H9 (cell line): Measurements from ENCODE around the gene RANBP17. TPM values are rescaled to one million over a fixed set of nuclear protein-coding genes. Genes with fewer than 3 reads are reported as not detected.

Experiments
- DNase-seq: peaks from one replicate; pipeline ENCODE4 v3.0.0-alpha.2; 2017
- H2AFZ ChIP-seq: one replicate; pipeline ENCODE4 v1.6.1; 2013; ENCODE audit warnings: mild to moderate bottlenecking, low read length, control low read depth, moderate library complexity
- H2AK5ac ChIP-seq: 2 replicates; pipeline ENCODE4 v1.6.1; 2013; ENCODE audit warnings: low read length, control low read depth, mixed read lengths; ENCODE audit not compliant: insufficient read length
- H2BK120ac ChIP-seq: one replicate; pipeline ENCODE4 v1.6.1; 2013; ENCODE audit warnings: low read depth, mild to moderate bottlenecking, low read length, control low read depth, inconsistent platforms; ENCODE audit not compliant: poor library complexity, severe bottlenecking
- H2BK12ac ChIP-seq: 2 replicates; pipeline ENCODE4 v1.6.1; 2013; ENCODE audit warnings: low read length, control low read depth, mixed read lengths, low read depth; ENCODE audit not compliant: insufficient read length
- H2BK15ac ChIP-seq: 2 replicates; pipeline ENCODE4 v1.6.1; 2013; ENCODE audit warnings: low read depth, low read length, control low read depth
- H2BK20ac ChIP-seq: one replicate; pipeline ENCODE4 v1.6.1; 2013; ENCODE audit warnings: low read depth, mild to moderate bottlenecking, low read length, control low read depth, inconsistent platforms; ENCODE audit not compliant: poor library complexity, severe bottlenecking
- H2BK5ac ChIP-seq: 2 replicates; pipeline ENCODE4 v1.6.1; 2013; ENCODE audit warnings: low read length, control low read depth, mixed read lengths; ENCODE audit not compliant: insufficient read length
- H3K14ac ChIP-seq: 2 replicates; pipeline ENCODE4 v1.6.1; 2013; ENCODE audit warnings: low read length, control low read depth; ENCODE audit not compliant: insufficient read depth
- H3K18ac ChIP-seq: 2 replicates; pipeline ENCODE4 v1.6.1; 2013; ENCODE audit warnings: low read depth, mild to moderate bottlenecking, mixed read lengths, low read length, control low read depth; ENCODE audit not compliant: insufficient read length
- H3K23ac ChIP-seq: 2 replicates; pipeline ENCODE4 v1.6.1; 2013; ENCODE audit warnings: low read length, control low read depth, mixed read lengths, low read depth; ENCODE audit not compliant: insufficient read length
- H3K23me2 ChIP-seq: 2 replicates; pipeline ENCODE4 v1.6.1; 2013; ENCODE audit warnings: low read depth, mild to moderate bottlenecking, mixed read lengths, low read length, control low read depth; ENCODE audit not compliant: insufficient read length, poor library complexity, severe bottlenecking
- H3K27ac ChIP-seq: 2 replicates; pipeline ENCODE4 v1.5.1; 2013; ENCODE audit warnings: low read length, control low read depth, mixed read lengths, low read depth; ENCODE audit not compliant: insufficient read length
- H3K27me3 ChIP-seq: 2 replicates; pipeline ENCODE4 v1.6.1; 2013; ENCODE audit warnings: low read length, control low read depth, inconsistent platforms; ENCODE audit not compliant: insufficient read depth
- H3K4ac ChIP-seq: 2 replicates; pipeline ENCODE4 v1.6.1; 2013; ENCODE audit warnings: low read depth, mild to moderate bottlenecking, control low read depth, inconsistent platforms, low read length, moderate library complexity
- H3K4me1 ChIP-seq: 2 replicates; pipeline ENCODE4 v1.6.1; 2013; ENCODE audit warnings: low read length, control low read depth, inconsistent platforms; ENCODE audit not compliant: insufficient read depth
- H3K4me2 ChIP-seq: 2 replicates; pipeline ENCODE4 v1.6.1; 2013; ENCODE audit warnings: low read length, control low read depth, mixed read lengths; ENCODE audit not compliant: insufficient read length, insufficient read depth
- H3K56ac ChIP-seq: 2 replicates; pipeline ENCODE4 v1.6.1; 2013; ENCODE audit warnings: low read depth, mild to moderate bottlenecking, mixed read lengths, low read length, control low read depth; ENCODE audit not compliant: insufficient read length
- H3K79me1 ChIP-seq: 2 replicates; pipeline ENCODE4 v1.6.1; 2013; ENCODE audit warnings: low read depth, mild to moderate bottlenecking, moderate library complexity, low read length, control low read depth, inconsistent platforms; ENCODE audit not compliant: insufficient read depth, poor library complexity, severe bottlenecking
- H3K79me2 ChIP-seq: 2 replicates; pipeline ENCODE4 v1.6.1; 2013; ENCODE audit warnings: low read length, control low read depth, inconsistent platforms; ENCODE audit not compliant: insufficient read depth
- H3K9ac ChIP-seq: 2 replicates; pipeline ENCODE4 v1.6.1; 2013; ENCODE audit warnings: low read length, control low read depth, mixed read lengths; ENCODE audit not compliant: insufficient read length; ENCODE audit errors: extremely low read depth
- H3K9me3 ChIP-seq: one replicate; pipeline ENCODE4 v1.6.1; 2013; ENCODE audit warnings: low read depth, low read length, inconsistent platforms; ENCODE audit not compliant: control insufficient read depth
- H3T11ph ChIP-seq: one replicate; pipeline ENCODE4 v1.6.1; 2013; ENCODE audit warnings: mild to moderate bottlenecking, low read length, control low read depth, inconsistent platforms
- H4K20me1 ChIP-seq: one replicate; pipeline ENCODE4 v1.6.1; 2013; ENCODE audit not compliant: control insufficient read depth, insufficient read length, insufficient read depth
- H4K5ac ChIP-seq: 2 replicates; pipeline ENCODE4 v1.6.1; 2013; ENCODE audit warnings: low read depth, mild to moderate bottlenecking, mixed read lengths, low read length, control low read depth; ENCODE audit not compliant: insufficient read length
- H4K8ac ChIP-seq: replicated peaks from 2 replicates; pipeline ENCODE4 v1.6.1; 2013; ENCODE audit warnings: low read length, control low read depth, mixed read lengths, low read depth; ENCODE audit not compliant: insufficient read length
- H4K91ac ChIP-seq: 2 replicates; pipeline ENCODE4 v1.6.1; 2013; ENCODE audit warnings: low read depth, mild to moderate bottlenecking, moderate library complexity, mixed read lengths, low read length, control low read depth; ENCODE audit not compliant: insufficient read length
- H3K27ac Mint-ChIP-seq, 3 experiments: 2 replicates in 2 of 3; 3 replicates in 1 of 3; pipeline ENCODE4 v1.8.0; 2020 to 2021; ENCODE audit warnings: mixed read lengths in 3 of 3, mild to moderate bottlenecking in 1 of 3, moderate library complexity in 1 of 3
- H3K27me3 Mint-ChIP-seq: 2 replicates; pipeline ENCODE4 v1.8.0; 2021; ENCODE audit warnings: low read depth, mild to moderate bottlenecking, moderate library complexity, mixed read lengths
- H3K36me3 Mint-ChIP-seq, 3 experiments: 2 replicates in 2 of 3; 3 replicates in 1 of 3; pipeline ENCODE4 v1.8.0; 2020 to 2021; ENCODE audit warnings: low read depth in 3 of 3, mixed read lengths in 3 of 3; ENCODE audit not compliant: insufficient read depth in 1 of 3
- H3K4me1 Mint-ChIP-seq, 2 experiments: 2 replicates each; pipeline ENCODE4 v1.8.0; 2020; ENCODE audit warnings: mixed read lengths in 2 of 2
- H3K4me3 Mint-ChIP-seq, 2 experiments: 2 replicates in 1 of 2; 3 replicates in 1 of 2; pipeline ENCODE4 v1.8.0; 2020 to 2021; ENCODE audit warnings: mild to moderate bottlenecking in 2 of 2, mixed read lengths in 2 of 2, moderate library complexity in 1 of 2
- H3K9me3 Mint-ChIP-seq, 2 experiments: 2 replicates in 1 of 2; 3 replicates in 1 of 2; pipeline ENCODE4 v1.8.0; 2020; ENCODE audit warnings: mild to moderate bottlenecking in 2 of 2, mixed read lengths in 2 of 2, moderate library complexity in 1 of 2
- CTCF ChIP-seq: fragments of 200-600 bp; sonication (generic); conservative IDR thresholded peaks from 3 replicates; pipeline ENCODE4 v1.8.0; 2021; ENCODE audit warnings: antibody characterized with exemption, mild to moderate bottlenecking
- WGBS: extraction: QIAGEN DNeasy Blood & Tissue Kit; methylation state at CpG from one replicate; pipeline ENCODE4 v1.1.7; 2013; ENCODE audit warnings: missing lambda C conversion rate, low lambda C conversion rate, mixed read lengths; ENCODE audit not compliant: insufficient read length; ENCODE audit errors: extremely low coverage; 5-methylcytosine and 5-hydroxymethylcytosine counted together
- total RNA-seq: library from RNA; stranded (reverse); gene quantifications from 2 replicates; pipeline ENCODE4 v1.2.1, GENCODE V29; 2021

The RANBP17 gene
- total RNA-seq, 1 experiment from 2014 or later: 16.5 TPM

- Histone ChIP-seq H3K4me1 (no peaks in the 10 kb centered on the region), H3T11ph (no peak overlapping the region), H3K23ac (no peak overlapping the region), H4K5ac (no peak overlapping the region), H3K4me2 (no peak overlapping the region), H3K56ac (no peak overlapping the region), H3K79me1 (no peaks in the 10 kb centered on the region), H3K79me2 (no peaks in the 10 kb centered on the region), H2AK5ac (no peak overlapping the region), H4K20me1 (no peaks in the 10 kb centered on the region), H2BK5ac (no peak overlapping the region), H3K4ac (no peak overlapping the region), H4K91ac (no peak overlapping the region), H3K27ac (no peak overlapping the region), H3K9ac (no peak overlapping the region), H2BK15ac (no peak overlapping the region), H3K27me3 (no peaks in the 10 kb centered on the region), H3K23me2 (no peaks in the 10 kb centered on the region), H2BK120ac (no peak overlapping the region), H3K18ac (no peak overlapping the region), H3K9me3 (no peaks in the 10 kb centered on the region), H3K14ac (no peak overlapping the region), H2BK20ac (no peak overlapping the region), H2BK12ac (no peak overlapping the region), H4K8ac (no peak overlapping the region), H2AFZ (no peak overlapping the region)
- DNase-seq: no peak
- Mint-ChIP-seq H3K36me3 (no peaks in the 10 kb centered on the region; a peak in 1 of 7 replicates), H3K27ac (no peak overlapping the region), H3K27me3 (peaks cover 10% of the 10 kb centered on the region), H3K9me3 (no peaks in the 10 kb centered on the region), H3K4me1 (no peaks in the 10 kb centered on the region), H3K4me3 (no peak overlapping the region)
- no peak for TF ChIP-seq CTCF
- no CpG with 5 or more reads among the region's 2 CpGs for WGBS
These were observed 423.6 kb downstream of the RANBP17 start for GRCh38 chr5:171285465-171285864.
